CD4-positive, alpha-beta memory T cell (primary cell): ENCODE measurements around the gene FAM83D. TPM values are rescaled to one million over a fixed set of nuclear protein-coding genes. Genes with fewer than 3 reads are reported as not detected.
A peak's percentile ranks its signal among the peaks of the same experiment; 100 is the strongest.

Source experiments
- CTCF ChIA-PET: fragments of 350-600 bp; sonication (Branson Sonifier 250); formaldehyde crosslinking; loops from one replicate; lab custom pipeline; 2021; ENCODE audit warnings: inconsistent platforms; ENCODE audit not compliant: partially characterized antibody; lab: Charles Lee
- POLR2A ChIA-PET: fragments of 350-600 bp; sonication (Branson Sonifier 250); formaldehyde crosslinking; loops from one replicate; lab custom pipeline; 2021; ENCODE audit not compliant: partially characterized antibody; lab: Charles Lee
- DNase-seq, 5 donors: peaks; one replicate each; pipeline versions ENCODE4 v3.0.0 to v3.0.0-alpha.2; 2020 to 2022; ENCODE audit warnings: mixed read lengths in 1 of 5
- H3K27ac ChIP-seq: one replicate; pipeline ENCODE4 v1.7.0; 2013; ENCODE audit warnings: low read depth, low read length
- H3K27me3 ChIP-seq: 2 replicates; pipeline ENCODE4 v1.7.0; 2013; ENCODE audit warnings: mild to moderate bottlenecking, low read length, moderate library complexity; ENCODE audit not compliant: insufficient read depth
- H3K36me3 ChIP-seq: 2 replicates; pipeline ENCODE4 v1.7.0; 2013; ENCODE audit warnings: mild to moderate bottlenecking, low read length, moderate library complexity; ENCODE audit not compliant: insufficient read depth
- H3K4me1 ChIP-seq: 2 replicates; pipeline ENCODE4 v1.7.0; 2013; ENCODE audit warnings: mild to moderate bottlenecking, low read length, moderate library complexity; ENCODE audit not compliant: insufficient read depth
- H3K4me3 ChIP-seq, 2 donors: one replicate each; pipeline ENCODE4 v1.7.0; 2013; ENCODE audit warnings: low read length in 2 of 2, mild to moderate bottlenecking in 1 of 2
- H3K9me3 ChIP-seq, 2 donors: one replicate each; pipeline ENCODE4 v1.7.0; 2013; ENCODE audit warnings: low read length in 2 of 2, control low read depth in 1 of 2; ENCODE audit not compliant: control insufficient read depth in 1 of 2
- H3K27ac Mint-ChIP-seq, 7 donors: one replicate each; pipeline ENCODE4 v1.8.0; 2020 to 2021; ENCODE audit warnings: mixed read lengths in 7 of 7, mild to moderate bottlenecking in 6 of 7, inconsistent platforms in 3 of 7, moderate library complexity in 3 of 7
- H3K27me3 Mint-ChIP-seq, 2 donors: one replicate each; pipeline ENCODE4 v1.8.0; 2020 to 2021; ENCODE audit warnings: mixed read lengths in 2 of 2
- H3K36me3 Mint-ChIP-seq, 2 donors: one replicate each; pipeline ENCODE4 v1.8.0; 2020 to 2021; ENCODE audit warnings: mixed read lengths in 2 of 2, inconsistent platforms in 1 of 2, mild to moderate bottlenecking in 1 of 2
- H3K4me1 Mint-ChIP-seq, 4 donors: one replicate each; pipeline ENCODE4 v1.8.0; 2020 to 2021; ENCODE audit warnings: mixed read lengths in 4 of 4, mild to moderate bottlenecking in 1 of 4
- H3K4me3 Mint-ChIP-seq, 8 donors: one replicate each; pipeline ENCODE4 v1.8.0; 2020 to 2021; ENCODE audit warnings: mixed read lengths in 8 of 8, mild to moderate bottlenecking in 7 of 8, moderate library complexity in 6 of 8, inconsistent platforms in 3 of 8
- H3K9me3 Mint-ChIP-seq, 8 donors: one replicate each; pipeline ENCODE4 v1.8.0; 2020 to 2021; ENCODE audit warnings: mixed read lengths in 8 of 8, mild to moderate bottlenecking in 5 of 8, inconsistent platforms in 3 of 8, moderate library complexity in 1 of 8
- intact Hi-C: fragments of 100-400 bp; cut with micrococcal nuclease; formaldehyde crosslinking; loops from one replicate; pipeline ENCODE4 v1.15.1; 2023
- polyA plus RNA-seq, 2 donors: library from polyadenylated mRNA; unstranded; fragments of 300-500 nt; fragmentation: Illumina TruSeq; gene quantifications; one replicate each; pipeline ENCODE4 v1.2.3, GENCODE V29; 2021
- total RNA-seq, 2 experiments: library from RNA; stranded (reverse); gene quantifications; one replicate each; pipeline ENCODE4 v1.2.3, GENCODE V29; 2021

Gene FAM83D
- total and polyA plus RNA-seq, 4 experiments from 2014 or later: 0.93 to 1.5 (median 1.3) TPM

DNA sequence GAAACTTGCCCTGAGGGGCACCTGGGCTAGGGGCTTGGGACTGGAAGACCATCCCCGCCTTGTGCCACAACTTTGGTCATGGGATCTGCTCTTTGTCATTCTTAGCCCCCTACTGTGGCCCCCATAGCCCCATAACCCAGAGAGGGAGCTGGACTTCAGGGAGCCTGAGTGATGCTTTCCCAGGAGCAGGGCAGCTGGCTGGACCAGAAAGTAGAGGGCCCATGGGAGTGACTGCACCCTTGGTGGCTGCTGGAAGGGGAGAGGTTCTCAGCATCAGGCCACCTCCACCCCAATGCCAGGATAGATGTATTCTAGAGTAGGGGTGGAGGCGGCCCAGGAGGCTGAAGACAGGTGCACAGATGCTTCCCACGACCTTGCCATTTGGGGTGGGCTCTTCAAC, 5.8 kb upstream of the FAM83D start:
- no peak for DNase-seq
- Mint-ChIP-seq H3K27ac (no peak overlapping the region), H3K9me3 (peaks cover 0 to 2% (median 0%) of the 10 kb centered on the region in 8 donors), H3K27me3 (no peaks in the 10 kb centered on the region), H3K36me3 (peaks cover 10 to 58% of the 10 kb centered on the region in 2 donors), H3K4me1 (peaks cover 3 to 5% (median 3%) of the 10 kb centered on the region in 4 donors), H3K4me3 (no peak overlapping the region)
- CTCF ChIA-PET: no interaction called here
- H3K4me3 ChIP-seq: no peak overlapping the region
- H3K27ac ChIP-seq: no peak overlapping the region
- no peaks in the 10 kb centered on the region for H3K27me3 ChIP-seq
- H3K9me3 ChIP-seq: no peaks in the 10 kb centered on the region
- no peaks in the 10 kb centered on the region for H3K4me1 ChIP-seq
- POLR2A ChIA-PET: no interaction called here
- H3K36me3 ChIP-seq: peaks cover 35% of the 10 kb centered on the region
- intact Hi-C loops: no loop called here

GRCh38 chr20:38920851-38921250, 5.4 kb upstream of the FAM83D start:
- POLR2A ChIA-PET: no interaction called here
- Mint-ChIP-seq H3K9me3 (peaks cover 0 to 2% (median 0%) of the 10 kb centered on the region in 8 donors), H3K27ac (no peak overlapping the region), H3K27me3 (no peaks in the 10 kb centered on the region), H3K36me3 (peaks cover 10 to 54% of the 10 kb centered on the region in 2 donors), H3K4me3 (no peak overlapping the region), H3K4me1 (peaks cover 3 to 10% (median 6%) of the 10 kb centered on the region in 4 donors)
- no peak for DNase-seq
- Histone ChIP-seq H3K4me3 (no peak overlapping the region), H3K4me1 (no peaks in the 10 kb centered on the region), H3K27ac (no peak overlapping the region), H3K27me3 (no peaks in the 10 kb centered on the region), H3K9me3 (no peaks in the 10 kb centered on the region), H3K36me3 (peaks cover 30% of the 10 kb centered on the region)
- CTCF ChIA-PET: interaction anchor here (0.8 kb wide), 1 partner anchor 128 kb away, joined by 3 read pairs; no protein-coding TSS in a partner anchor
- intact Hi-C loops: no loop called here

DNA sequence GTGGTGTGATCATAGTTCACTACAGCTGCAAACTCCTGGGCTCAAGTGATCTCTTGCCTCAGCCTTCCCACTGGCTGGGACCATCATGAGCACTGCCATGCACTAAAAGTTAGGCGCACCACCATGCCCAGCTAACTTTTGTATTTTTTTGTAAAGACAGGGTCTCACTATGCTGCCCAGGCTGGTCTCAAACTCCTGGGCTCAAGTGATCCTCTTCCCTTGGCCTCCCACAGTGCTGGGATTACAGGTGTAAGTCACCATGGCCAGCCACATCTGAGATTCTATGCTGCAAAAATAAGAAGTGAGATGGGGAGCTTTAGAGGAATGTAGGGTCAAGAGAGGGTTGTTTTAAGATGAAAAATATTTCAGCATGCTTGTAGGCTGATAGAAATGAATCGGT, 1.5 kb upstream of the FAM83D start:
- no peak overlapping the region for H3K27ac ChIP-seq
- no peaks in the 10 kb centered on the region for H3K27me3 ChIP-seq
- ChIA-PET POLR2A (interaction anchor here (2.8 kb wide), 1 partner anchor 37 kb away, joined by 23 read pairs; the partner anchor contains the start of gene DHX35), CTCF (interaction anchor here (1.2 to 1.8 kb wide), 3 partner anchors 11 to 173 kb away, joined by 3 to 5 read pairs (median 4); no protein-coding TSS in a partner anchor)
- H3K27ac Mint-ChIP-seq: peak overlapping the region; percentile 54 to 93 (median 73)
- no peaks in the 10 kb centered on the region for H3K27me3 Mint-ChIP-seq
- no peaks in the 10 kb centered on the region for H3K9me3 ChIP-seq
- peaks cover 16 to 31% (median 22%) of the 10 kb centered on the region in 4 donors for H3K4me1 Mint-ChIP-seq
- DNase-seq: no peak
- H3K9me3 Mint-ChIP-seq: peaks cover 0 to 2% (median 0%) of the 10 kb centered on the region in 8 donors
- peaks cover 0 to 29% of the 10 kb centered on the region in 2 donors for H3K36me3 Mint-ChIP-seq
- H3K4me1 ChIP-seq: peaks cover 26% of the 10 kb centered on the region
- H3K4me3 Mint-ChIP-seq: peak overlapping the region in 5 of 8 donors; percentile 1 to 32 (median 15)
- peaks cover 3% of the 10 kb centered on the region for H3K36me3 ChIP-seq
- H3K4me3 ChIP-seq: no peak overlapping the region
- intact Hi-C loops: no loop called here

DNA sequence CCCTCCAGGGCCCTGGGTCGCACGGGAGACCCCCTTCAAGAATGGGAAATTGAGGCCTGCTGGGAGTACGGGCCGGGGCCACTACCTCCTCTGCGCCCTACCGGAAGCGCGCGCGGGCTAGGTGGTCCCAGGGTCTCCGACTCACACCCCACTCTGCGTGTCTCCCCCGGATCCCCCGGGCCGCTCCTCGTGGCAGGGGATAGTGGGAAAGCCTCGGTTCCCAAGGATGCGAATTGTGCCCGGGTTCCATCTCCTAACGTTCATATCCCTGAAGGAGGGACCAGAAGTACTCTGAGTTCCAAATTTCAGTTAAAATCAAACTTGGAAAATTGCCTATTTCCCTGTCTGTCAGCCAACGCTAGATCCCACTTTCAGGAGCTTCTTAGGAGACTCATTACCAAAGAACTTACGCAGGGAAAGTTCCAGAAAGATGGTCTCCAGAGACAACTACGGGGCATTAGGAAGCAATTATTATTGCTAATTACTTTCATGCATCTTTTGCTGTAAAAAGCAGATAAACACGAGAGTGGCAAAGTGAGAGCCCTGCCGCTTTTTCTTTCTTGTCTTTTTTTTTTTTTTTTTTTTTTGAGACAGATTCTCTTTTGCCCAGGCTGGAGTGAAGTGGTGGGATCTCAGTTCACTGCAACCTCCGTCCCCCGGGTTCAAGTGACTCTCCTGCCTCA, 858 bp downstream of the FAM83D start:
- CTCF ChIA-PET: interaction anchor here (0.7 to 5.1 kb wide), 7 partner anchors 10 to 122 kb away, joined by 3 to 25 read pairs (median 3); partner anchors contain the start of gene DHX35
- H3K9me3 ChIP-seq: no peaks in the 10 kb centered on the region
- H3K27me3 ChIP-seq: no peaks in the 10 kb centered on the region
- H3K4me1 Mint-ChIP-seq: peaks cover 21 to 37% (median 27%) of the 10 kb centered on the region in 4 donors
- H3K9me3 Mint-ChIP-seq: peaks cover 0 to 2% (median 0%) of the 10 kb centered on the region in 8 donors
- H3K4me3 ChIP-seq: peak overlapping the region; percentile 57 to 70
- no peak for DNase-seq
- peak overlapping the region in 4 of 7 donors; percentile 46 to 87 (median 67) for H3K27ac Mint-ChIP-seq
- peak overlapping the region; percentile 81 to 87 (median 82) for H3K4me3 Mint-ChIP-seq
- peaks cover 33% of the 10 kb centered on the region for H3K4me1 ChIP-seq
- POLR2A ChIA-PET: interaction anchor here (1.0 to 2.8 kb wide), 4 partner anchors 35 to 122 kb away, joined by 3 to 23 read pairs (median 5); partner anchors contain the start of genes DHX35 and PPP1R16B
- H3K27me3 Mint-ChIP-seq: no peaks in the 10 kb centered on the region
- peaks cover 0 to 7% of the 10 kb centered on the region in 2 donors for H3K36me3 Mint-ChIP-seq
- intact Hi-C loops: loop anchor here (1.0 to 2.0 kb wide), 5 partner anchors 35 to 454 kb away; partner anchors contain the start of genes ACTR5, DHX35 and RALGAPB
- H3K27ac ChIP-seq: peak overlapping the region; percentile 51
- peaks cover 3% of the 10 kb centered on the region for H3K36me3 ChIP-seq

- Mint-ChIP-seq H3K4me3 (peak overlapping the region; percentile 57 to 87 (median 78)), H3K27ac (peak overlapping the region in 6 of 7 donors; percentile 36 to 87 (median 48)), H3K4me1 (peaks cover 21 to 37% (median 27%) of the 10 kb centered on the region in 4 donors), H3K9me3 (no peaks in the 10 kb centered on the region), H3K36me3 (peaks cover 0 to 3% of the 10 kb centered on the region in 2 donors), H3K27me3 (no peaks in the 10 kb centered on the region)
- ChIA-PET CTCF (interaction anchor here (0.7 to 5.1 kb wide), 5 partner anchors 10 to 202 kb away, joined by 3 to 25 read pairs (median 4); partner anchors contain the start of gene DHX35), POLR2A (interaction anchor here (0.7 kb wide), 1 partner anchor 34 kb away, joined by 3 read pairs; the partner anchor contains the start of gene DHX35)
- peaks cover 33% of the 10 kb centered on the region for H3K4me1 ChIP-seq
- no peaks in the 10 kb centered on the region for H3K9me3 ChIP-seq
- H3K36me3 ChIP-seq: peaks cover 3% of the 10 kb centered on the region
- H3K27me3 ChIP-seq: no peaks in the 10 kb centered on the region
- DNase-seq: no peak
- no peak overlapping the region for H3K4me3 ChIP-seq
- H3K27ac ChIP-seq: no peak overlapping the region
- intact Hi-C loops: loop anchor here (1.0 to 2.0 kb wide), 2 partner anchors 282 to 455 kb away; partner anchors contain the start of gene RALGAPB
Observed at GRCh38 chr20:38927902-38928578, 1.8 kb downstream of the FAM83D start.

DNA sequence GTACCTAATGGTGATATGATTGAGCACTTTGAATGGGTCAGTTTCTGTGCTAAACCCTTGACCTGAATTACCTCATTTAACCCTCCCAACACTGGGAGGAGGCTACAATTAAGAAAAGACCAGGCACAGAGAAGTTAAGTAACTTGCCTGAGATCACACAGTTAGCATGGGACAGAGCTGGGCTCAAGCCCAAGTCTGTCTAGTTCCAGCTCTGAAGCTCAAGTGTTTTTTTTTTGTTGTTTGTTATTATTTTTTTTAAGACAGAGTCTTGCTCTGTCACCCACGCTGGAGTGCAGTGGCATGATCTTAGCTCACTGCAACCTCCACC, 4.0 kb downstream of the FAM83D start:
- Histone ChIP-seq H3K4me1 (peaks cover 33% of the 10 kb centered on the region), H3K27ac (no peak overlapping the region), H3K4me3 (no peak overlapping the region), H3K27me3 (no peaks in the 10 kb centered on the region), H3K9me3 (no peaks in the 10 kb centered on the region), H3K36me3 (no peaks in the 10 kb centered on the region)
- CTCF ChIA-PET: interaction anchor here (1.2 to 5.1 kb wide), 3 partner anchors 23 to 150 kb away, joined by 3 to 25 read pairs (median 3); partner anchors contain the start of gene DHX35
- H3K27ac Mint-ChIP-seq: peak overlapping the region in 1 of 7 donors; percentile 0
- H3K36me3 Mint-ChIP-seq: no peaks in the 10 kb centered on the region
- intact Hi-C loops: no loop called here
- no peak for DNase-seq
- H3K9me3 Mint-ChIP-seq: no peaks in the 10 kb centered on the region
- POLR2A ChIA-PET: interaction anchor here (0.6 kb wide), 1 partner anchor 55 kb away, joined by 3 read pairs; no protein-coding TSS in a partner anchor
- H3K4me1 Mint-ChIP-seq: peaks cover 17 to 31% (median 25%) of the 10 kb centered on the region in 4 donors
- H3K27me3 Mint-ChIP-seq: no peaks in the 10 kb centered on the region
- H3K4me3 Mint-ChIP-seq: peak overlapping the region in 1 of 8 donors; percentile 69
